Kidney epithelial cell (primary cell): ENCODE data around the gene COL8A1. TPM values are rescaled to one million over a fixed set of nuclear protein-coding genes. Genes with fewer than 3 reads are reported as not detected.

ENCODE experiments used
- DNase-seq: peaks from one replicate; pipeline ENCODE4 v3.0.0-alpha.2; 2010; ENCODE audit warnings: low read depth
- H3K27me3 ChIP-seq: 2 replicates; pipeline ENCODE4 v1.6.0; 2011; ENCODE audit warnings: low read length; ENCODE audit not compliant: control insufficient read depth, insufficient read depth
- H3K36me3 ChIP-seq: 2 replicates; pipeline ENCODE4 v1.5.1; 2011; ENCODE audit warnings: low read length; ENCODE audit not compliant: control insufficient read depth, insufficient read depth
- H3K4me3 ChIP-seq: 2 replicates; pipeline ENCODE4 v1.5.1; 2011; ENCODE audit warnings: low read depth, mild to moderate bottlenecking, control low read depth, low read length
- total RNA-seq: library from RNA; depleted of rRNA; stranded (reverse); fragments of >200 nt; gene quantifications from 2 replicates; pipeline ENCODE4 v1.2.3, GENCODE V29; 2015
- TF ChIP-seq, protein P1 (sequence below): IDR thresholded peaks from 2 replicates; pipeline ENCODE4 v1.5.1; 2011; ENCODE audit warnings: mild to moderate bottlenecking, moderate library complexity, low read length, control low read depth, inconsistent platforms; ENCODE audit not compliant: insufficient read depth, poor library complexity, severe bottlenecking

Gene COL8A1
- total RNA-seq, 1 donor from 2014 or later: 24.4 TPM

DNA sequence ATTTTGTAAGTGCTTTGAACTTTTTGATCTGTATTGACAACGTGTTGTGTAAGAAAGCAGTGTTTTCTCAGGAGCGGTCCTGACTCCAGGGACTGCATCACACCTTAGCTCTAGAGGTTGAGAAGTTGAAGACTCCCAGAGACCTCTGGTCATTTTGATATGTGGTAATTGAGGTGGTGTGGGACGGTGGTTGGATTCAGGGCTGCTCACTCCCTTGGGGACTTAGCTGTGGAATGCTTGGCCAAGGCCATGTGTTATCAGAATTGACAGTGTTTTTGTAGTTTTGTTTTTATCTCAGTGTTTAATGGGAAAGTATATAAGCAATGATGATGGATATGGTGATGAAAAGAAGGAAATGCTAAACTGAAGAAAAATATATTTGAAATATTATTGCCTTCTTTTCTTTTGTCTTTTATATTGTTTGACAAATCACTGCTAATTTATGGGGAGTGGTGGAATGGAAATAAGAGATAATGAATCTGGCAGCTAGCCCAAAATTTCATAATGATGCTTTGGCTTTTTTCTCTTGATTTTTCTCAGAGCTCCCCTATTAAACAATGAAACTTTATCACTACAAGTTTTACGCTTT lies 195.3 kb downstream of the COL8A1 start:
- no peak for DNase-seq
- H3K4me3 ChIP-seq: no peak overlapping the region
- H3K27me3 ChIP-seq: no peaks in the 10 kb centered on the region
- TF ChIP-seq, protein P1, sequence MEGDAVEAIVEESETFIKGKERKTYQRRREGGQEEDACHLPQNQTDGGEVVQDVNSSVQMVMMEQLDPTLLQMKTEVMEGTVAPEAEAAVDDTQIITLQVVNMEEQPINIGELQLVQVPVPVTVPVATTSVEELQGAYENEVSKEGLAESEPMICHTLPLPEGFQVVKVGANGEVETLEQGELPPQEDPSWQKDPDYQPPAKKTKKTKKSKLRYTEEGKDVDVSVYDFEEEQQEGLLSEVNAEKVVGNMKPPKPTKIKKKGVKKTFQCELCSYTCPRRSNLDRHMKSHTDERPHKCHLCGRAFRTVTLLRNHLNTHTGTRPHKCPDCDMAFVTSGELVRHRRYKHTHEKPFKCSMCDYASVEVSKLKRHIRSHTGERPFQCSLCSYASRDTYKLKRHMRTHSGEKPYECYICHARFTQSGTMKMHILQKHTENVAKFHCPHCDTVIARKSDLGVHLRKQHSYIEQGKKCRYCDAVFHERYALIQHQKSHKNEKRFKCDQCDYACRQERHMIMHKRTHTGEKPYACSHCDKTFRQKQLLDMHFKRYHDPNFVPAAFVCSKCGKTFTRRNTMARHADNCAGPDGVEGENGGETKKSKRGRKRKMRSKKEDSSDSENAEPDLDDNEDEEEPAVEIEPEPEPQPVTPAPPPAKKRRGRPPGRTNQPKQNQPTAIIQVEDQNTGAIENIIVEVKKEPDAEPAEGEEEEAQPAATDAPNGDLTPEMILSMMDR: no peak
- H3K36me3 ChIP-seq: no peaks in the 10 kb centered on the region

DNA sequence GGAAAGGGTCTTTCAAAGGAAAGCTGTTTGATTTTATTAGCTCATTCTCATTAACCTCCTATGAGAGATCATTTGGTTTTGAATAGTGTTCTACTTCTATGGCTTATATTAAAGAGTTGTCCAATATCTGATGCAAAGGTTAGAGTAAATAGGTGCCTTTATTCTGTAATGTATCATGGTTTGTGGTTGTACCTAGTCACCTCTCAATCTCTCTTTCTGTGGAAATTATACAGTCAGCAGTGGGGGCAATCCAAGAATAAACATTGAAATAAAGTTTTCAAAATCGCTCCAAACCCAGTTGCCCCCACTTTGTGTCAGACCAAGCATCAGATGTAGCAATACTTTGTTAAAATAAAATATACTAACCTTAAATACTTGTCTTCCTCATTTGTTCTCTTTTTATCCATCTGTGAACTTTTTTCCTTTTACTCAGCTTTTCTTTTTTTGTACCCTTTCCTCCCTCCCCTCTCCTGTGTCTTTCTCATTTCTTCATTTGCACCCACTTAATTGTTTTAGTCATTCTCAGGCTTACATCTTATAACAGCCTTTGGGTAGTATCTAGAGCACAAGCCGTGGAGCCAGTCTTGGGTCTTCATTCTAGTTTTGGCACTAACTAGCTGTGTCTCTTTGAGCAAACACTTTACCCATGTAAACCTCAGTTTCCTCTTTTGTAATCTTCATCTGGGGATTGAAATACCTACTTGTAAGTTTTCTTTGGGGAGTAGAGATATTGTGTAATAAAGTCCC lies 196.0 kb downstream of the COL8A1 start:
- TF ChIP-seq, protein P1: no peak
- Histone ChIP-seq H3K36me3 (no peaks in the 10 kb centered on the region), H3K4me3 (no peak overlapping the region), H3K27me3 (no peaks in the 10 kb centered on the region)
- DNase-seq: no peak

DNA sequence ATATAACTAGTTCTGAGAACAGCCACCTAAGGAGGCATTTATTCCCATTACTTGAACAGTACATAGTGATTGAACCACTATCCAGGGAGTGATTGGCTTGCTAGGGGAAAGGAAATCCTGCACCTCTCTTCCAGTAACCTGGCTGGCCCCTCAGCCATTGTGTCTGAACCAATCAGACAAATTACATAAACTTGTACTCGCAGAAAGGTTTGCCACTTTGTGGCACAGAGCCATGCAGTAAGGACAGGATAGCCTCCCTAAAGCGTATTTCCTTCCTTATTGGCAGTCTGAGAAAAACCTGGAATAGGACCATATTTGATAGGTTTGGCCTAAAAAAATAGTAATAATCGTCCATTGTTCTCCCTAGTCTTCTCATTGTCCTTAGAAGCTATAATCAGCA lies 198.3 kb downstream of the COL8A1 start:
- Histone ChIP-seq H3K4me3 (no peak overlapping the region), H3K27me3 (no peaks in the 10 kb centered on the region), H3K36me3 (no peaks in the 10 kb centered on the region)
- TF ChIP-seq, protein P1: no peak
- DNase-seq: no peak

DNA sequence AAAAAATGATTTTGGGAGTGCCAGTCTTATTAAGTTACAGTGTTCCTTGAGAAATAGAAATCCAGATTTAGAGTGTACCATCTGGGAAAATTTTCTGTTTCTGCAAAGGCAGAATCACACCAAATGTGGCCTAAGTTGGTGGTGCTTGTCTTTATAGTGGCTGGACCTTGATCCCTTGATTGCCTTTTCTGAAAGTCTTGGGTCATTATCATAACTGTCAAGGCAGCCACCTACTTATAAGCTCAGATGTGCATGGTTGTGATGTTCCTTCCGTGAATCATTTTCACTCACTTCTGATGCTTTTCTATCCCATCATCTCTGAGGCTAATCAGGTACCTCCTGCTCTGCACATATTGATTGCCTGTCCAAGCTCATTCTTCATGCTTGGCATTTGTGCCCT lies 199.3 kb downstream of the COL8A1 start:
- no peaks in the 10 kb centered on the region for H3K27me3 ChIP-seq
- TF ChIP-seq, protein P1: no peak
- no peak for DNase-seq
- H3K4me3 ChIP-seq: no peak overlapping the region
- no peaks in the 10 kb centered on the region for H3K36me3 ChIP-seq

DNA sequence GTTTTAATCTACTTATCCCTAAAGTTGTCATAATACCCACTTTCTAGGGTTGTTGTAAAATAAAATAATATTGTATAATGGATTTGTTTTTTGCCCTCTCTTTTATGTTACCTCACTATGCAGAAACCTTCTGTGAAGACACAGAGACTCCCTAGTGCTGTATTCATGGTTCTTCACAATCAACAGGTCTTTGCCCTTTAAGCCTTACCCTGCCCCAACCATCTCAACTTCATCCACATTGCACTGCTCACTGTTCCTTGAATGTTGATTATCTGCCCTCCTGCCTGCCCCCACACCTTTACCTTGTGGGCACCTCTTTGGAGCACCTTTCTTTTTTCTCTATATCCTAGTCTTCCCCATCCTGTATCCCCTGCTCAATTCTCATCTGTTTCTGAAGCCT lies 200.4 kb downstream of the COL8A1 start:
- no peaks in the 10 kb centered on the region for H3K36me3 ChIP-seq
- H3K4me3 ChIP-seq: no peak overlapping the region
- H3K27me3 ChIP-seq: no peaks in the 10 kb centered on the region
- no peak for DNase-seq
- TF ChIP-seq, protein P1: no peak
